Measurements from ENCODE around the gene CAPN13. TPM values are rescaled to one million over a fixed set of nuclear protein-coding genes. Genes with fewer than 3 reads are reported as not detected.

The CAPN13 gene
- total RNA-seq, 1 donor from 2014 or later, result not detected

DNA sequence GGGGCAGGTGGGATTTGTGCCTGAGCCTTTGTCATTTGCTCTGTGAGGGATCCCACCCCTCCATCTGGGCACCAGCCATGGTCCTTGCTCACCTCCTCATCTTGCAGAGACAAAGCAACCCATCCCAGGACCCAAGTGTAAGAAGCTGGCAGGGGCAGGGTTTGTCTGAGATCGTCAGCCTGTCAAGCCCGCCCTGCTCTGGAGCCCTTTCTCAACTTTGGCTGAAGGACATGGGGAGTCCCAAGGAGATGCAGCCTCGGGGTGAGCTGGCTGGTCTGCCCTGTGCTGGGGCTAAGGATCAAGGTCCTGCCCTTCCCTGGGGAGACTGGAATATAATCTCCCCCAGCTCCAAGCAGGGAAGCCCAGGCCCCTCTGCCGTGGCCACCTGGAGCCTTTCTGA, 86.0 kb downstream of the CAPN13 start:
- Histone ChIP-seq H2AFZ (ENCODE audit: low read depth, low read length) (no peak overlapping the region), H3K36me3 (ENCODE audit: insufficient read depth, low read length) (no peaks in the 10 kb centered on the region), H3K9ac (ENCODE audit: low read length) (no peak overlapping the region), H3K27ac (ENCODE audit: low read depth, low read length) (no peak overlapping the region), H3K27me3 (ENCODE audit: insufficient read depth, low read length) (peaks cover 4% of the 10 kb centered on the region), H3K4me1 (ENCODE audit: insufficient read depth, low read length) (no peaks in the 10 kb centered on the region), H3K4me2 (ENCODE audit: low read length) (no peak overlapping the region), H4K20me1 (ENCODE audit: insufficient read depth, low read length) (no peaks in the 10 kb centered on the region), H3K4me3 (ENCODE audit: insufficient read depth, low read depth, low read length) (no peak overlapping the region), H3K79me2 (ENCODE audit: insufficient read depth, low read length) (no peaks in the 10 kb centered on the region), H3K9me3 (ENCODE audit: insufficient read depth, low read depth, low read length) (no peaks in the 10 kb centered on the region)
- Mint-ChIP-seq H3K4me3 (ENCODE audit: unreplicated experiment) (no peak overlapping the region), H3K9me3 (ENCODE audit: unreplicated experiment) (peaks cover 4% of the 10 kb centered on the region), H3K27ac (ENCODE audit: unreplicated experiment) (no peak overlapping the region), H3K36me3 (ENCODE audit: low read depth, unreplicated experiment) (no peaks in the 10 kb centered on the region), H3K4me1 (ENCODE audit: low read depth, unreplicated experiment) (no peaks in the 10 kb centered on the region), H3K27me3 (ENCODE audit: low read depth, unreplicated experiment) (peaks cover 24% of the 10 kb centered on the region)
- no peak for FAIRE-seq
- no peak for TF ChIP-seq EZH2 (IDR thresholded peaks at IDR 0.05; ENCODE audit: insufficient read depth, low read length)
- TF ChIP-seq, protein P1, sequence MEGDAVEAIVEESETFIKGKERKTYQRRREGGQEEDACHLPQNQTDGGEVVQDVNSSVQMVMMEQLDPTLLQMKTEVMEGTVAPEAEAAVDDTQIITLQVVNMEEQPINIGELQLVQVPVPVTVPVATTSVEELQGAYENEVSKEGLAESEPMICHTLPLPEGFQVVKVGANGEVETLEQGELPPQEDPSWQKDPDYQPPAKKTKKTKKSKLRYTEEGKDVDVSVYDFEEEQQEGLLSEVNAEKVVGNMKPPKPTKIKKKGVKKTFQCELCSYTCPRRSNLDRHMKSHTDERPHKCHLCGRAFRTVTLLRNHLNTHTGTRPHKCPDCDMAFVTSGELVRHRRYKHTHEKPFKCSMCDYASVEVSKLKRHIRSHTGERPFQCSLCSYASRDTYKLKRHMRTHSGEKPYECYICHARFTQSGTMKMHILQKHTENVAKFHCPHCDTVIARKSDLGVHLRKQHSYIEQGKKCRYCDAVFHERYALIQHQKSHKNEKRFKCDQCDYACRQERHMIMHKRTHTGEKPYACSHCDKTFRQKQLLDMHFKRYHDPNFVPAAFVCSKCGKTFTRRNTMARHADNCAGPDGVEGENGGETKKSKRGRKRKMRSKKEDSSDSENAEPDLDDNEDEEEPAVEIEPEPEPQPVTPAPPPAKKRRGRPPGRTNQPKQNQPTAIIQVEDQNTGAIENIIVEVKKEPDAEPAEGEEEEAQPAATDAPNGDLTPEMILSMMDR (IDR thresholded peaks at IDR 0.05; ENCODE audit: insufficient read depth, low read depth, low read length), result no peak
- DNase-seq (ENCODE audit: low read depth), result no peak

DNA sequence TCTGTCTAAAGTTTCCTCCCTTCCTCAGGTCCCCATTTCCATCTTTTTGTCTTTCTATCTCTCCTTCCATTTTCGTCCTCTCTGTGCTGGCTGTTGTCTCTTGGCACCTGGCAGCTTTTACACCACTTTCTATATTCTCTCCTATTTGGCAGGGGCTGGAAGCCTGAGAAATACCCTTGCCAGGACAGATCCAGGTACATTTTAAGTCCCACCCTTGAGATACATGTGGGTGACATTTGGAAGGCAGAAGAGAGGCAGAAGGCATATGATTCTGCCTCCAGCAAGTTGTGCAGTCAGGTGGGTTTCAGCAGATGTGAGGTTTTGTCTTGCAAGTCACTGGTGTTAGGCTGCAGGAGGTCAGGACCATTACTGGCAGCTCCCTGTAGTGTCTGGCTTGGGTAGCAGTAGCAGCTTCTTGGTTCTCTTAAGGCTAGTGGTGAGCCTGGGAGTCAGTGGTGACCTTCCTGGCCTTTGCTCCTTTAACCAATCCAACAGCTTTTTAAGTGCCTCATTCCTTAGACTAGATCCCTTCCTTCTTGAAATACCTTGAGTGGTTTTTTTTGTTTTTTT, 90.1 kb downstream of the CAPN13 start:
- no peak overlapping the region for H2AFZ ChIP-seq (ENCODE audit: low read depth, low read length)
- Mint-ChIP-seq H3K27me3 (ENCODE audit: low read depth, unreplicated experiment) (peaks cover 16% of the 10 kb centered on the region), H3K9me3 (ENCODE audit: unreplicated experiment) (peaks cover 4% of the 10 kb centered on the region), H3K36me3 (ENCODE audit: low read depth, unreplicated experiment) (no peaks in the 10 kb centered on the region), H3K4me1 (ENCODE audit: low read depth, unreplicated experiment) (no peaks in the 10 kb centered on the region), H3K4me3 (ENCODE audit: unreplicated experiment) (no peak overlapping the region), H3K27ac (ENCODE audit: unreplicated experiment) (no peak overlapping the region)
- no peak overlapping the region for H3K4me3 ChIP-seq (ENCODE audit: insufficient read depth, low read depth, low read length)
- no peaks in the 10 kb centered on the region for H3K9me3 ChIP-seq (ENCODE audit: insufficient read depth, low read depth, low read length)
- H3K36me3 ChIP-seq (ENCODE audit: insufficient read depth, low read length), result no peaks in the 10 kb centered on the region
- H3K4me1 ChIP-seq (ENCODE audit: insufficient read depth, low read length), result no peaks in the 10 kb centered on the region
- FAIRE-seq (no peak), DNase-seq (ENCODE audit: low read depth) (no peak)
- no peak for TF ChIP-seq EZH2 (IDR thresholded peaks at IDR 0.05; ENCODE audit: insufficient read depth, low read length)
- TF ChIP-seq, protein P1 (IDR thresholded peaks at IDR 0.05; ENCODE audit: insufficient read depth, low read depth, low read length), result no peak
- H3K79me2 ChIP-seq (ENCODE audit: insufficient read depth, low read length), result no peaks in the 10 kb centered on the region
- H3K27me3 ChIP-seq (ENCODE audit: insufficient read depth, low read length), result peaks cover 2% of the 10 kb centered on the region
- no peaks in the 10 kb centered on the region for H4K20me1 ChIP-seq (ENCODE audit: insufficient read depth, low read length)
- no peak overlapping the region for H3K27ac ChIP-seq (ENCODE audit: low read depth, low read length)
- no peak overlapping the region for H3K9ac ChIP-seq (ENCODE audit: low read length)
- no peak overlapping the region for H3K4me2 ChIP-seq (ENCODE audit: low read length)

DNA sequence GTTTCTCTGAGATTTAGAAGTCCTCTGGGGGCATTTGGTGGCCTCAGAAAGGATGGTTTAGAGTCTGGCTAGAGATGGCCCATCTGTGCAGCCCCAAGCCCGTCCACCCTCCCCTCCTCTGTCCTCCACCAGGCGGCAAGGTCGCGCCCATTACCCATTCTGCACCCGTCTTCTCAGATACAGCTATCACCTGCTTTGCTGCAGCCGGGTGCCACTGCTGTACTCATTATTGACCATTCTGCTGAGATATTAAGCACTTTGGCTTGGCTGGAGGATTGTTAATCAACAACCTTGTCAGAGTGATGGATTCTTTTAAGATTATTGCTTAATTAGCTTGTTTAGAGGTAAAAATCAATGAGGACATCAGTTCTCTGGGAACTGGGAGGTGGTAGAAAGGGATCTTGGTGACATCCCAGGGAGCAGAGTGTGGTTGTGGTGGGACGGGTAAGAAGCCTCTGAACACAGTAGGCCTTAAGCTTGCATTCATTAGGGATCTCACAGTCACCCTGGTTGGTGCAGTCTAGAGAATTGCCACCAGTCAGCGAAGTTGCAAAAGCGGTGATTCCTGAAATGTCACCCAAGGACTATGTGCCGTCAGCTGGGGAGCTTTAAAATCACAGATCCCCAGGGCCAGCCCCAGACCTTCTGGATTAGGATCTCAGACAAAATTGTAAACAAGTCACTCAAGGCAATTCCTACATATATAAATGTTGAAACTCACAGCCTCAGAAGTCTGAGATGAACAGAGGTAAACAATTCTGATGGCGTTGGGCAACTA, 90.9 kb downstream of the CAPN13 start:
- Mint-ChIP-seq H3K4me1 (ENCODE audit: low read depth, unreplicated experiment) (no peaks in the 10 kb centered on the region), H3K36me3 (ENCODE audit: low read depth, unreplicated experiment) (no peaks in the 10 kb centered on the region), H3K27ac (ENCODE audit: unreplicated experiment) (no peak overlapping the region), H3K27me3 (ENCODE audit: low read depth, unreplicated experiment) (peaks cover 16% of the 10 kb centered on the region), H3K4me3 (ENCODE audit: unreplicated experiment) (no peak overlapping the region), H3K9me3 (ENCODE audit: unreplicated experiment) (peaks cover 4% of the 10 kb centered on the region)
- H3K36me3 ChIP-seq (ENCODE audit: insufficient read depth, low read length), result no peaks in the 10 kb centered on the region
- no peak overlapping the region for H3K9ac ChIP-seq (ENCODE audit: low read length)
- H3K27me3 ChIP-seq (ENCODE audit: insufficient read depth, low read length), result peaks cover 2% of the 10 kb centered on the region
- H2AFZ ChIP-seq (ENCODE audit: low read depth, low read length), result no peak overlapping the region
- H3K4me2 ChIP-seq (ENCODE audit: low read length), result no peak overlapping the region
- no peaks in the 10 kb centered on the region for H3K9me3 ChIP-seq (ENCODE audit: insufficient read depth, low read depth, low read length)
- FAIRE-seq (no peak), DNase-seq (ENCODE audit: low read depth) (no peak)
- H3K27ac ChIP-seq (ENCODE audit: low read depth, low read length), result no peak overlapping the region
- no peaks in the 10 kb centered on the region for H4K20me1 ChIP-seq (ENCODE audit: insufficient read depth, low read length)
- no peaks in the 10 kb centered on the region for H3K4me1 ChIP-seq (ENCODE audit: insufficient read depth, low read length)
- TF ChIP-seq EZH2 (IDR thresholded peaks at IDR 0.05; ENCODE audit: insufficient read depth, low read length), result no peak
- TF ChIP-seq, protein P1 (IDR thresholded peaks at IDR 0.05; ENCODE audit: insufficient read depth, low read depth, low read length), result no peak
- no peaks in the 10 kb centered on the region for H3K79me2 ChIP-seq (ENCODE audit: insufficient read depth, low read length)
- no peak overlapping the region for H3K4me3 ChIP-seq (ENCODE audit: insufficient read depth, low read depth, low read length)
